GM18868 (cell line): ENCODE data around the gene SPEG.
"Not testable (repeated sequence)": the region's sequence is repeated elsewhere in the genome, so short reads cannot be mapped to it uniquely, and the experiment has no call there.

Source experiments
- ATAC-seq: cut with Tn5 transposase; IDR thresholded peaks from one replicate; pipeline ENCODE4 v1.9.1; 2021; ENCODE audit warnings: mild to moderate bottlenecking, moderate library complexity; ENCODE audit not compliant: unreplicated experiment

The SPEG gene

DNA sequence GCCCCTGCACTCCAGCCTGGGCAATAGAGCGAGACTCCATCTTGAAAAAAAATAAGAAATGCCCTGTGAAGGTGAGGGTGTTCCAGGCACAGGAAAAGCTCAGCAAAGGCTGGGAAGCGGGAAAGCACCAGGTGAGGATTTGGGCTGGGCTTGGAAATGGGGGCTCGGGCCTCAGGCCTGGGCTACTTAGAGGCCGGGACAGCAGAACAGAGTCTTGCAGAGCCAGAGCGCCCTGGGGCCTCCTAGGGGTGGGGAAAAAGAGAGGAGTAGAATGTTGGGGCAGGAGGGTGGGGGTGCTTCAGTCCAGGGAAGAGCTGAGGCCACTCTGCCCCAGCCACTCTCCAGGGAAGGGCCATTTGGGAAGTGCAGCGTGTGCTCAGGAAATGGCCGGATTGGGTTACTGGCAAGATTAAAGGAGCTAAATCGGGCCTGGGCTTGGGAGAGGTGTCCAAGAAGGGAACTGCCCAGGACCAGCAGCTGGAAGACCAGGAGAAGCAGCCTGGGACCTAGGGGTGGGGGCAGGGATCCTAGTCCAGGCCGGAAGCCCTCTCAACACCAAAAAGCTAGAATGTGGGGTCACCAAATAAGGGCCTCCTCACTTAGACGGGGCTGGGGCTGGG is 30.2 kb upstream of the SPEG start:
- ATAC-seq, result no peak

DNA sequence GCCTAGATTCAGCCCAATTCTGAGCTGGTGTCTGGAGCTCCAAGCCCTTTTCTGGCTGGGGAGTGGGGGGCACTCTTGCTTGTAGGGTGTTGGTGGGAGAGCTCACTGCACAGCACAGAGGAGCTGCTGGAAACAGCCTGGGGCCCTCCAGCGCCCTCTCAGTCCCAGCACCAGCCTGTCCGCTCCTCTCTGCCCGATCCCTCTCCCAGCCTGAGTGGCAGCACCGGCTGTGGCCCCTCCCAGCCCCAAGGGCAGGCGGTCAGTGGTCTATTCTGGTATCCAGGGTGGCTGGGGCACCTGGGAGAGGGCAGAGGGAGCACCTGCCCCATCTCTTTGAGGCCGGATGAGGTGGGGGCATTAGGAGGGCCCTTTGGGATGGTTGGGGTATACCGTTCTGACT is 29.7 kb upstream of the SPEG start:
- ATAC-seq, result no peak

GRCh38 chr2:219405451-219405850 is 29.2 kb upstream of the SPEG start:
- no peak for ATAC-seq

- ATAC-seq, result no peak
Measured at GRCh38 chr2:219405958-219406860, 28.4 kb upstream of the SPEG start.

DNA sequence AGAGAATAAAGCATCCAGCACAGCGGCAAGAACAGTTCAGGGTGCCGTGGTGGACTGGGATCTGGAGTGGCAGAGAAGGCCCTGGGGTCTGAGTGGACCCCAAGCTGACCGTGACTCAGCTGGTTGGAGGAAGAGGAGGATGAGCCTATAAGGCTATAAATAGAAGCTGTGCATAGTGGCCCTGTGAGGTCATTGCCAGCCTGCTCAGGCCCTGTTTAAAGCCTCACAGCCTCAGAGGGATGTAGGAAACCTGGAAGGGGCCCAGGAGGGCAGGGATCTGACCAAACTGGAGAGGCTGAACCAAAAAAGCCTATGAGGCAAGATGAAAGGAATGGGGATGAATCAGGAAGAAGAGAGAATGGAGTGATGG is 27.8 kb upstream of the SPEG start:
- ATAC-seq, result no peak

DNA sequence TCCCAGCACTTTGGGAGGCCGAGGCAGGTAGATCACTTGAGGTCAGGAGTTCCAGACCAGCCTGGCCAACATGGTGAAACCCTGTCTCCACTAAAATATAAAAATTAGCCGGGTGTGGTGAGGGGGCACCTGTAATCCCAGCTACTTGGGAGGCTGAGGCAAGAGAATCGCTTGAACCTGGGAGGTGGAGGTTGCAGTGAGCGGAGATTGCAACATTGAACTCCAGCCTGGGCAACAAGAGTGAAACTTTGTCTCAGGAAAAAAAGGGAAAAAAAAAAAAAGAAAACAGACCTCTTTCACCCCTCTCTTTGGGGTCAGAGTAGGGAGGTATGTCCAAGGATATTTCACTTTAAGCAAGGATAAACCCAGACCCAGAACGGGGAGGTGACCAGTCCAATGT is 27.3 kb upstream of the SPEG start:
- not testable (repeated sequence) for ATAC-seq

DNA sequence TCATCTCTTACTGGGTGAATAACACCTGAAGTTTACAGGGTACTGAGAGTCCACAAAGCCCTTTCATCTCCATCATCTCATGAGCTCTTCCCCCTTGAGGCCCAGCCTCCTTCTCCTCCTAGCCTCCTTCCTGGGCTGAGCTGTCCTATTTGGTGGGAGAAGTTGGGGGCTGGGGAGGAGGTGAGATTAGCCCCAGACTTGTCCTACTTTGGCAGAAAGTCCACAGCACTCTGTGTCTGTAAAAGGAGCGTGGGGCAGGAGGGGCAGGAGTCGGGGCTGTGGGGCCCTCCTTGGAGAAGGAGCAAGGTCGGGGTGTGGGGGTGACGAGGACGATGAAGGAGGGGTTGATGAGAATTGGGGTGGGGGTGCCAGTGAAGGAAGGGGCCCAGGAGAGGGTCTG is 26.4 kb upstream of the SPEG start:
- no peak for ATAC-seq

GRCh38 chr2:219408631-219409030 is 26.0 kb upstream of the SPEG start:
- no peak for ATAC-seq

- ATAC-seq, result no peak
Measured at GRCh38 chr2:219409619-219410018, 25.0 kb upstream of the SPEG start.

GRCh38 chr2:219410390-219410789 is 24.3 kb upstream of the SPEG start:
- ATAC-seq, result no peak

DNA sequence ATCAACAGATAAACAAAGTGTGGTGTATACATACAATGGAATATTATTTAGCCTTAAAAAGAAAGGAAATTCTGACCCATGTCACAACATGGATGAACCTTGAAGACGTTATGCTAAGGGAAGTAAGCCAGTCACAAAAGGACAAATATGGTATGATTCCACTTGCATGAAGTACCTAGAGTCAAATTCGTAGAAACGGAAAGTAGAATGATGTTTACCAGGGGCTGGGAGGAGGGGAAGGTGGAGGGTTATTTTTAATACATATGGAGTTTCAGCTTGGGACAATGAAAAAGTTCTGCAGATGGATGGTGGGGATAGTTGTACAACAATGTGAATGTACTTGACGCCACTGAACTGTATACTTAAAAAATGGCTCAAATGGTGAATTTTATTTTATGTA is 19.8 kb upstream of the SPEG start:
- no peak for ATAC-seq

GRCh38 chr2:219415580-219416234 is 18.9 kb upstream of the SPEG start:
- ATAC-seq, result no peak

DNA sequence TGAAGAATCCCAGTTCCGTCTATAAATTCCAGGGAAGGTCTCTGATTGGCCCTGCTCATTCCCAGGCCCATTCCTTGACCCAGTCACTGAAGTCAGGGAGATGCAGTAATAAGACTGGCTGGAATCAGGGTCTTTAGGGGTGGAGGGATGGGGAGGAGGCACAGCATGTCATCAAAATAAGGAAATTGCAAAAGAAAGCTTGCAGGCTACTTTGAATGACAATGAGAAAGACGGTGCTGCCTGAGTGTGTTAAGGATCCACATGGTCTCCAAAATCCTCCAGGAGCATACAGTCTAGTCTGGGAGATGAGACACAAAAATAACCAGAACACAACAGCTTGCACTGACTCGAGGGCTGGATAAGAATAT is 18.4 kb upstream of the SPEG start:
- ATAC-seq, result no peak

DNA sequence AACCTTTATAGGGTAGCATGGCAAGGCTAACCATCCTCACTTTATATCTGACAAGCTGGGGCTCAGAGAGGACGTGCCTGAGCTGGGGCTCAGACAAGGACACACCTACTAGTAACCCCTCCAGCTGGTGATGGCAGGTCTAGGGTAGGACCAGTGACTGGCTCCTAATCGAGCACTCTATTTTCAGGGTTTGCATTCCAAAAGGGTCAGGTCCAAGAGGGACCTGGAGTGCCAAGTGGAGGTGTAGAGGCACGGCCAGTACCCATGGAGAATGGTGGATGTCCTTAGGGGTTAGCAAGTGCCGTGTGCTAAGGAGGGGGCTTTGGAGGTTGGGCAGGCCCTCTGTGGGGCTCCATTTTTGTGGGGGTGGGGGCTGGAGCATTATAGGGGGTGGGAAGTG is 17.7 kb upstream of the SPEG start:
- no peak for ATAC-seq

- no peak for ATAC-seq
Measured at GRCh38 chr2:219417374-219417773, 17.3 kb upstream of the SPEG start.

DNA sequence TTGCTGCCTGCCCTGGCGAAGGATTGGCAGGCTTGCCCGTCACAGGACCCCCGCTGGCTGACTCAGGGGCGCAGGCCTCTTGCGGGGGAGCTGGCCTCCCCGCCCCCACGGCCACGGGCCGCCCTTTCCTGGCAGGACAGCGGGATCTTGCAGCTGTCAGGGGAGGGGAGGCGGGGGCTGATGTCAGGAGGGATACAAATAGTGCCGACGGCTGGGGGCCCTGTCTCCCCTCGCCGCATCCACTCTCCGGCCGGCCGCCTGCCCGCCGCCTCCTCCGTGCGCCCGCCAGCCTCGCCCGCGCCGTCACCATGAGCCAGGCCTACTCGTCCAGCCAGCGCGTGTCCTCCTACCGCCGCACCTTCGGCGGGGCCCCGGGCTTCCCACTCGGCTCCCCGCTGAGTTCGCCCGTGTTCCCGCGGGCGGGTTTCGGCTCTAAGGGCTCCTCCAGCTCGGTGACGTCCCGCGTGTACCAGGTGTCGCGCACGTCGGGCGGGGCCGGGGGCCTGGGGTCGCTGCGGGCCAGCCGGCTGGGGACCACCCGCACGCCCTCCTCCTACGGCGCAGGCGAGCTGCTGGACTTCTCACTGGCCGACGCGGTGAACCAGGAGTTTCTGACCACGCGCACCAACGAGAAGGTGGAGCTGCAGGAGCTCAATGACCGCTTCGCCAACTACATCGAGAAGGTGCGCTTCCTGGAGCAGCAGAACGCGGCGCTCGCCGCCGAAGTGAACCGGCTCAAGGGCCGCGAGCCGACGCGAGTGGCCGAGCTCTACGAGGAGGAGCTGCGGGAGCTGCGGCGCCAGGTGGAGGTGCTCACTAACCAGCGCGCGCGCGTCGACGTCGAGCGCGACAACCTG is 16.3 kb upstream of the SPEG start, which contains the start of gene DES:
DES (plus strand) TSS at position 223 of the 857 bp plus-strand sequence; CDS start at position 309, 86 bp downstream.
- ATAC-seq, result no peak

GRCh38 chr2:219419012-219419324 is 15.7 kb upstream of the SPEG start:
- ATAC-seq, result no peak

- no peak for ATAC-seq
Measured at GRCh38 chr2:219419331-219420197, 15.1 kb upstream of the SPEG start.

DNA sequence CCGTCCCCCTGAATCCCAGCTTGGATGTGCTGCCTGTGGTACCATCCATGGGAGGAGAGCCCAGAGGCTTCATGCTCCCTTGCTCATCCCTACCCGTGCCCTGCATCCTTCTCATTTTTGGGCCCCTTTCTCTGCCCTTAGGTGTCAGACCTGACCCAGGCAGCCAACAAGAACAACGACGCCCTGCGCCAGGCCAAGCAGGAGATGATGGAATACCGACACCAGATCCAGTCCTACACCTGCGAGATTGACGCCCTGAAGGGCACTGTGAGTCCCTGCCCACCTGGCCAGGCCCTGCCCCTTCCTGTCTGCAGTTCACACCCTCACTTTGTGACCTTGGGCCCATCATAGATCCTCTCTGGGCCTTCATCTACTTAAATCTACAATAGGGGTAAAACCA is 14.0 kb upstream of the SPEG start:
- ATAC-seq, result no peak

DNA sequence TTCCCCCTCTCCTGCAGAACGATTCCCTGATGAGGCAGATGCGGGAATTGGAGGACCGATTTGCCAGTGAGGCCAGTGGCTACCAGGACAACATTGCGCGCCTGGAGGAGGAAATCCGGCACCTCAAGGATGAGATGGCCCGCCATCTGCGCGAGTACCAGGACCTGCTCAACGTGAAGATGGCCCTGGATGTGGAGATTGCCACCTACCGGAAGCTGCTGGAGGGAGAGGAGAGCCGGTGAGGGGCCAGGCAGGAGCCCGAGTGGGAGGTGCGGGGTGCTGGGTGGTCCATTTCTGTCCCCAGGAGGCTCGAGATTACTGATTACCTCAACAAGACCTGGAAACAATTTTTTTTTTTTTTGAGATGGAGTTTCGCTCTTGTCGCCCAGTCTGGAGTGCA is 13.3 kb upstream of the SPEG start:
- ATAC-seq, result no peak
